H1 (cell line): ENCODE data around the gene INSYN1. TPM values are rescaled to one million over a fixed set of nuclear protein-coding genes. Genes with fewer than 3 reads are reported as not detected.

Experiments
- polyA plus RNA-seq, 7 experiments: library from polyadenylated mRNA; depleted of rRNA in 3 of 7; stranded (reverse) in 5 of 7; unstranded in 2 of 7; fragments of >200 nt in 5 of 7; fragments of 200-250 nt in 2 of 7; gene quantifications; 1 replicate in 5 of 7; 2 replicates in 1 of 7; 4 replicates in 1 of 7; pipeline versions ENCODE4 v1.2.1 to v1.2.3, GENCODE V29; 2011 to 2013; ENCODE audit warnings: missing spikeins in 2 of 7, mixed read lengths in 2 of 7
- total RNA-seq: library from RNA; stranded (reverse); fragmentation: NEBNext Ultra II Directional; extraction: Animal tissue kit (Norgen Biotek cat#: 25700); gene quantifications from 2 replicates; pipeline ENCODE4 v1.2.1, GENCODE V29; 2021
- TF ChIP-seq, protein P1 (sequence below): fragments of 300-600 bp; sonication (generic); IDR thresholded peaks from 2 replicates; pipeline ENCODE4 v1.7.1; 2012; ENCODE audit warnings: low read length, moderate library complexity, mild to moderate bottlenecking, inconsistent platforms; ENCODE audit not compliant: insufficient replicate concordance

The INSYN1 gene
- total and polyA plus RNA-seq, 2 of the 8 experiments (the other 6 are each of a cell fraction or from before 2014, with no cell fraction given) = 7.2 to 10.2 TPM

DNA sequence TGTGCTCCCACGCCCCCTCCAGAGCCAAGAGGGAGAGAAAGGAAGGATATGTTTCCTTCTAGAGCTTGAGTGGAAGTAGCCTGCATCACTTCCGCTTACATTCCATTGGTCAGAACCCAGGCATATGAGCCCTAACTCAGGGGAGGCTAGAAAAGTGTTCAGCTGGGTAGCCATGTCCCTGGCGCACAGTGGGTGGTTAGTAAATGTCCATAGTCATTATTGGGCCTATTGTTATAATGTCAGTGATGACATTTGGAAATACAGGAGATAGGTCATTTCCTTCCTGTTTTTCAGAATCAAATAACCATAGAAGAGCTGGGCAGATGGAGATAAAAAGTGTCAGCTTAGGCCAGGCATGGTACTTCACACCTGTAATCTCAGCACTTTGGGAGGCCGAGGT, 41.6 kb downstream of the INSYN1 start (continued):
- TF ChIP-seq, protein P1, sequence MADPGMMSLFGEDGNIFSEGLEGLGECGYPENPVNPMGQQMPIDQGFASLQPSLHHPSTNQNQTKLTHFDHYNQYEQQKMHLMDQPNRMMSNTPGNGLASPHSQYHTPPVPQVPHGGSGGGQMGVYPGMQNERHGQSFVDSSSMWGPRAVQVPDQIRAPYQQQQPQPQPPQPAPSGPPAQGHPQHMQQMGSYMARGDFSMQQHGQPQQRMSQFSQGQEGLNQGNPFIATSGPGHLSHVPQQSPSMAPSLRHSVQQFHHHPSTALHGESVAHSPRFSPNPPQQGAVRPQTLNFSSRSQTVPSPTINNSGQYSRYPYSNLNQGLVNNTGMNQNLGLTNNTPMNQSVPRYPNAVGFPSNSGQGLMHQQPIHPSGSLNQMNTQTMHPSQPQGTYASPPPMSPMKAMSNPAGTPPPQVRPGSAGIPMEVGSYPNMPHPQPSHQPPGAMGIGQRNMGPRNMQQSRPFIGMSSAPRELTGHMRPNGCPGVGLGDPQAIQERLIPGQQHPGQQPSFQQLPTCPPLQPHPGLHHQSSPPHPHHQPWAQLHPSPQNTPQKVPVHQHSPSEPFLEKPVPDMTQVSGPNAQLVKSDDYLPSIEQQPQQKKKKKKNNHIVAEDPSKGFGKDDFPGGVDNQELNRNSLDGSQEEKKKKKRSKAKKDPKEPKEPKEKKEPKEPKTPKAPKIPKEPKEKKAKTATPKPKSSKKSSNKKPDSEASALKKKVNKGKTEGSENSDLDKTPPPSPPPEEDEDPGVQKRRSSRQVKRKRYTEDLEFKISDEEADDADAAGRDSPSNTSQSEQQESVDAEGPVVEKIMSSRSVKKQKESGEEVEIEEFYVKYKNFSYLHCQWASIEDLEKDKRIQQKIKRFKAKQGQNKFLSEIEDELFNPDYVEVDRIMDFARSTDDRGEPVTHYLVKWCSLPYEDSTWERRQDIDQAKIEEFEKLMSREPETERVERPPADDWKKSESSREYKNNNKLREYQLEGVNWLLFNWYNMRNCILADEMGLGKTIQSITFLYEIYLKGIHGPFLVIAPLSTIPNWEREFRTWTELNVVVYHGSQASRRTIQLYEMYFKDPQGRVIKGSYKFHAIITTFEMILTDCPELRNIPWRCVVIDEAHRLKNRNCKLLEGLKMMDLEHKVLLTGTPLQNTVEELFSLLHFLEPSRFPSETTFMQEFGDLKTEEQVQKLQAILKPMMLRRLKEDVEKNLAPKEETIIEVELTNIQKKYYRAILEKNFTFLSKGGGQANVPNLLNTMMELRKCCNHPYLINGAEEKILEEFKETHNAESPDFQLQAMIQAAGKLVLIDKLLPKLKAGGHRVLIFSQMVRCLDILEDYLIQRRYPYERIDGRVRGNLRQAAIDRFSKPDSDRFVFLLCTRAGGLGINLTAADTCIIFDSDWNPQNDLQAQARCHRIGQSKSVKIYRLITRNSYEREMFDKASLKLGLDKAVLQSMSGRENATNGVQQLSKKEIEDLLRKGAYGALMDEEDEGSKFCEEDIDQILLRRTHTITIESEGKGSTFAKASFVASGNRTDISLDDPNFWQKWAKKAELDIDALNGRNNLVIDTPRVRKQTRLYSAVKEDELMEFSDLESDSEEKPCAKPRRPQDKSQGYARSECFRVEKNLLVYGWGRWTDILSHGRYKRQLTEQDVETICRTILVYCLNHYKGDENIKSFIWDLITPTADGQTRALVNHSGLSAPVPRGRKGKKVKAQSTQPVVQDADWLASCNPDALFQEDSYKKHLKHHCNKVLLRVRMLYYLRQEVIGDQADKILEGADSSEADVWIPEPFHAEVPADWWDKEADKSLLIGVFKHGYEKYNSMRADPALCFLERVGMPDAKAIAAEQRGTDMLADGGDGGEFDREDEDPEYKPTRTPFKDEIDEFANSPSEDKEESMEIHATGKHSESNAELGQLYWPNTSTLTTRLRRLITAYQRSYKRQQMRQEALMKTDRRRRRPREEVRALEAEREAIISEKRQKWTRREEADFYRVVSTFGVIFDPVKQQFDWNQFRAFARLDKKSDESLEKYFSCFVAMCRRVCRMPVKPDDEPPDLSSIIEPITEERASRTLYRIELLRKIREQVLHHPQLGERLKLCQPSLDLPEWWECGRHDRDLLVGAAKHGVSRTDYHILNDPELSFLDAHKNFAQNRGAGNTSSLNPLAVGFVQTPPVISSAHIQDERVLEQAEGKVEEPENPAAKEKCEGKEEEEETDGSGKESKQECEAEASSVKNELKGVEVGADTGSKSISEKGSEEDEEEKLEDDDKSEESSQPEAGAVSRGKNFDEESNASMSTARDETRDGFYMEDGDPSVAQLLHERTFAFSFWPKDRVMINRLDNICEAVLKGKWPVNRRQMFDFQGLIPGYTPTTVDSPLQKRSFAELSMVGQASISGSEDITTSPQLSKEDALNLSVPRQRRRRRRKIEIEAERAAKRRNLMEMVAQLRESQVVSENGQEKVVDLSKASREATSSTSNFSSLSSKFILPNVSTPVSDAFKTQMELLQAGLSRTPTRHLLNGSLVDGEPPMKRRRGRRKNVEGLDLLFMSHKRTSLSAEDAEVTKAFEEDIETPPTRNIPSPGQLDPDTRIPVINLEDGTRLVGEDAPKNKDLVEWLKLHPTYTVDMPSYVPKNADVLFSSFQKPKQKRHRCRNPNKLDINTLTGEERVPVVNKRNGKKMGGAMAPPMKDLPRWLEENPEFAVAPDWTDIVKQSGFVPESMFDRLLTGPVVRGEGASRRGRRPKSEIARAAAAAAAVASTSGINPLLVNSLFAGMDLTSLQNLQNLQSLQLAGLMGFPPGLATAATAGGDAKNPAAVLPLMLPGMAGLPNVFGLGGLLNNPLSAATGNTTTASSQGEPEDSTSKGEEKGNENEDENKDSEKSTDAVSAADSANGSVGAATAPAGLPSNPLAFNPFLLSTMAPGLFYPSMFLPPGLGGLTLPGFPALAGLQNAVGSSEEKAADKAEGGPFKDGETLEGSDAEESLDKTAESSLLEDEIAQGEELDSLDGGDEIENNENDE = no peak
